GM19099 (cell line): ENCODE measurements around the gene MEF2A.

Experiments
- POLR2A ChIP-seq: IDR thresholded peaks from 3 replicates; pipeline ENCODE4 v1.6.1; 2011; ENCODE audit warnings: low read depth; ENCODE audit not compliant: insufficient read length; ENCODE audit errors: extremely low read depth

The MEF2A gene

GRCh38 chr15:99565299-99566156 lies at the start of gene MEF2A:
TSS of gene MEF2A (plus strand) at chr15:99565984. CDS start at chr15:99633120, 67,136 bp downstream.
- TF ChIP-seq POLR2A, result peak; percentile 88

- TF ChIP-seq POLR2A, result no peak
Observed at GRCh38 chr15:99518191-99518590, 47.6 kb upstream of the MEF2A start.

DNA sequence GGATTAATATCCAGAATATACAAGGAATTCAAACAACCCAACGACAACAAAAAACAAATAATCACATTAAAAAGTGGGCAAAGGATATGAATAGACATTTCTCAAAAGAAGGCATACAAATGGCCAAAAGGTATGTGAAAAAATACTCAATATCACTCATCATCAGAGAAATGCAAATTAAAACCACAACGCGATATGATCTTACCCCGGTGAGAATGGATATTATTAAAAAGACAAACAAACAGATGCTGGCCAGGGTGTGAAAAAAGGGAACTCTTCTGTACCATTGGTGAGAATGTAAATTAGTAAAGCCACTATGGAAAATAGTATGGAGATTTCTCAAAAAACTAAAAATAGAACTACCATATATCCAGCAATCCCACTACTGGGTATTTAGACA lies 43.5 kb upstream of the MEF2A start:
- TF ChIP-seq POLR2A, result no peak

DNA sequence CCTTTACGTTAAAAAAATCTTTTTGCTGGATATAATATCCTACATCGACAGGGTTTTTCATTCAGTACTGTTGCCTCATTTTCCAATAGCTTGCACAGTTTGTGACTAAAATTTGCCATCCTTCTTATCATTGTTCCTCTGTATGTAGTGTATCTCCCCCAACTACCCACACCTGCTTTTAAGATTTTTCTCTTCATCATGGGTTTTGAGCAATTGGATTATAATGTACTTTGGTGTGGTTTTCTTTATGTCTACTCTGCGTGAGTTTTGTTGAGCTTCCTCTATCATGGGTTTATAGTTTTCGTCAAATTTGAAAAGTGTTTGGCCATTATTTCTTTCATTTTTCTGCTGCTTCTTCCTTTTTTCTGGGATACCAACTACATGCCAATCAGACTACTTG lies 39.6 kb upstream of the MEF2A start:
- no peak for TF ChIP-seq POLR2A

GRCh38 chr15:99526671-99527070 lies 39.1 kb upstream of the MEF2A start:
- TF ChIP-seq POLR2A, result no peak

- no peak for TF ChIP-seq POLR2A
Observed at GRCh38 chr15:99536422-99537040, 29.3 kb upstream of the MEF2A start.

GRCh38 chr15:99537344-99537743 lies 28.4 kb upstream of the MEF2A start:
- TF ChIP-seq POLR2A, result no peak

DNA sequence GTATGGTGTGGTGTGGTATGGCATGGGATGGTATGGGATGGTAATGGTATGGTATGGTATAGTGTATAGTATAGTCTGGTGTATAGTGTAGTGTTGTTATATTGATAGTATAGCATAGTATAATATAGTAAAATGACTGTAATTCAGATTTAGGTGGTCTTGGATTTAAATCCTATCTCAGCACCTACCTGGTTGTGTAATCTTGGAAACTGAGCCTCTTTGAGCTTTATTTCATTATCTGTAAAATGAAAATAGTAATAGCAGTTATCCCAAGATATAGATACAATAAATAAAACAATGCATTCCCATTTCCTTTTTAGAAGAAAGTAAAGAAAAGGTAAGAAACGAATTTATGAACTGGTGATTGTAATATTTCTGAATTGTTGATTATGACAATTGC lies 27.5 kb upstream of the MEF2A start:
- no peak for TF ChIP-seq POLR2A

DNA sequence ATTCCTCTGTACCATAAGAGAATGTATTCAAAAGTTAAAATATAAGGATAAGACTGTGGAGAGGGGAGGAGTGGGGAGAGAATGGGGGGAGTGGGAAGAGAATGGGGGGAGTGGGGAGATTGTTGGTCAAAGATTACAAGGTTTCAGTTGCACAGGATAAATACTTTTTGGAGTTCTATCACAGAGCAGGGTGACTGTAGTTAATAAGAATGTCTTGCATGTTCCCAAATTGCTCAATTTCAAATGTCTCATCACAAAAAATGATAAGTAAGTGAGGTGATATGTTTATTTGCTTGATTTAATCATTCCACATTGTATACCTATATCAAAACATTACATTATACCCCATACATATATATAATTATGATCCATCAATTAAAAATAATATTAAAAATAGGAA lies 23.0 kb upstream of the MEF2A start:
- no peak for TF ChIP-seq POLR2A

DNA sequence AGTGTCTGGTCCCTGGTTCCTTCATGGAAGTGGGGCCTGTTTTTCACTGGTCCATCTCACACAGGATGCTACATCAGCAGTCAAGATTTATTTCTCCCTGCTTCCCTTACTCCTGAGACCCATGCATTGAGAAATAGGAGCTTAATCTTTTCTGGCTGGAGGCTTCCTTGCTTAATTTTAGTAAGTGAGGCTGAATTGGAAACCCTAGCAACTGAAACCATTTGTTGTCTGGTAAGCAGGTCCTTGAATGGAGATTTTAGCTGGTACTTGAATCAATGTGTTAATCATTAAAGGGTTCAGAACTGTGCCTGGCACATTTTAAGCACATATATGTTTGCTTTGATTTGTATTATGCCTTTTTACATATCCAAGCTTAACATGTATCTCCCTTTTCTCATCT lies 20.2 kb upstream of the MEF2A start:
- TF ChIP-seq POLR2A, result no peak

DNA sequence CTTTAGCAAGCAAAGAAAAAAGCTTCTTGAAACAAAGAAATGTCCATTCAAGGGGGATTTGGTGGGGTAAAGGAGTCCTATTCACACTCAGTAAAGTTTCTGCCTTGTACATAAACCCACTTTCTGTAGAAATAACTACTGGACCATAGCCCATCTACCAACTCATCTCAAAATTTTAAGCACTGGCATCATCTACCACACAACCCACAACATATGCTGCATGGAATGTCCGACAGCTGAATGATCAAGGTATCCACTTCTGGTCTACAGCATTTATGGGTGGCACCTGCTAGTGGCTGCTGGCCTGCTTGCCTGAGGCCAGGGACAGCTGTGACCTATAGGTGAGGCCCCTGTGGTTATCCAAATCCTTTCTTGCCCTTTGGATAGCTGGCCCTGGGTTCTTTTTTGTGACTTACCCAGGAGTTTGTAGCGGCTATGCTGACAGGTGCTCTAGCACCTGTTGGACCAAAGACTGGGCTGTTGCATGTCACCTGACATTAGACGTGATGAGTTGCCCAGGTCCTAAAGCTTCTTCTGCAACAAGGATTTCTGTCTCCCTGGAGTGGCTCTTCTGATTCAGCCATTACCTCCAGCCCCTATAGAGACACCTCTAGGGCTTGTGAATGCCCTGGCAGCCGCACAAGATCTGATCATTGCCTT lies 19.2 kb upstream of the MEF2A start:
- no peak for TF ChIP-seq POLR2A

DNA sequence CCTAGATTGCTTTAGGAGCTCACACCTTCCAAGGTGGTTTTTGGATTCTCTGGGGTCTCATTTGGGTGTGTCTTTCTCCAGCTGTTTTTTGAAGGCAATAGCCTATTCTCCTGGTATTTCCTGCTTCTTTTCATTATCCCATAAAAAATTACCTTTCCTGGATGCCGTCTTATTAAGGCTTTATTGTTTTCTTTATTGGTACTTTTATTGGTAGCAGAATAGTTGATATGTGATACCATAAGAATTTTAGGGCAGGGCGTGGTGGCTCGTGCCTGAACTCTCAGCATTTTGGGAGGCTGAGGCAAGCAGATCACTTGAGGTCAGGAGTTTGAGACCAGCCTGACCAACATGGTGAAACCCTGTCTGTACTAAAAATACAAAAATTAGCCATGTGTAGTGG lies 18.3 kb upstream of the MEF2A start:
- no peak for TF ChIP-seq POLR2A

DNA sequence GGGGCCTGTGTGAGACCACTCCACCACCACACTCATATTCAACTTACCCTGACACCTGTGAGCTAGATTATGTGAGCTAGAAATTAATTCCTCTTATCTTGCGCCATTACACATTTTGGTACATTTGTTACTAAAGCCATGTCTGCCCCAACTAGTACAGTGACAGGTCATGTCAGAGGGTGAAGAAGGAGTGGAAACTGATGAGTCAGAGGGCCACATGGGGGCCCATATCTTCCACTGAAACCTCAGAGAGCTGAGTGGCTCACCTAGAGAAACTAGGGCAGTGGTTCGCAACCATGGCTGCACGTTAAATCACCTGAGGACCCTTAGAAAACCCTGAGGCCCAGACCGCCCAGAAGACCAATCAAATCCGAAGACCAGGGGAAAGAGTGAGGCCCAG lies 15.7 kb upstream of the MEF2A start:
- TF ChIP-seq POLR2A, result no peak

- TF ChIP-seq POLR2A, result no peak
Observed at GRCh38 chr15:99552111-99552510, 13.7 kb upstream of the MEF2A start.

GRCh38 chr15:99554880-99555488 lies 10.8 kb upstream of the MEF2A start:
- TF ChIP-seq POLR2A, result no peak
